NOMO-1 (cell line): ENCODE results near the gene SYDE1.
"Not testable (repeated sequence)": the region's sequence is repeated elsewhere in the genome, so short reads cannot be mapped to it uniquely, and the experiment has no call there.

Experiments used
- DNase-seq, 2 experiments: peaks; one replicate each; lab custom pipeline; 2025; ENCODE audit not compliant: unreplicated experiment in 2 of 2; lab: John Stamatoyannopoulos, UW

Gene SYDE1

GRCh38 chr19:15107061-15108010, at the start of gene SYDE1:
SYDE1 (plus strand) TSS chr19:15107401; CDS start chr19:15107434, 33 bp downstream.
- no peak for DNase-seq

GRCh38 chr19:15062036-15062435, 45.2 kb upstream of the SYDE1 start:
- DNase-seq = no peak

GRCh38 chr19:15070386-15070785, 36.8 kb upstream of the SYDE1 start:
- DNase-seq = not testable (repeated sequence)

- no peak for DNase-seq
Measured at GRCh38 chr19:15072930-15073647, 34.1 kb upstream of the SYDE1 start.

GRCh38 chr19:15074371-15074770, 32.8 kb upstream of the SYDE1 start:
- DNase-seq = no peak

GRCh38 chr19:15075806-15076205, 31.4 kb upstream of the SYDE1 start:
- no peak for DNase-seq

GRCh38 chr19:15080002-15080401, 27.2 kb upstream of the SYDE1 start:
- DNase-seq = not testable (repeated sequence)

- no peak for DNase-seq
Measured at GRCh38 chr19:15081911-15082310, 25.3 kb upstream of the SYDE1 start, which contains the start of gene OR1I1. OR1I1 (plus strand) TSS chr19:15082211; CDS start chr19:15087066, 4,855 bp downstream.

- no peak for DNase-seq
Measured at GRCh38 chr19:15087182-15087581, 20.0 kb upstream of the SYDE1 start.

- peak; percentile 55 to 60 for DNase-seq
Measured at GRCh38 chr19:15091918-15092753, 15.1 kb upstream of the SYDE1 start.

GRCh38 chr19:15093001-15093400, 14.2 kb upstream of the SYDE1 start:
- no peak for DNase-seq

- no peak for DNase-seq
Measured at GRCh38 chr19:15096223-15096622, 11.0 kb upstream of the SYDE1 start.

GRCh38 chr19:15097980-15098379, 9.2 kb upstream of the SYDE1 start:
- not testable (repeated sequence) for DNase-seq

- no peak for DNase-seq
Measured at GRCh38 chr19:15098460-15098859, 8.7 kb upstream of the SYDE1 start.

- no peak for DNase-seq
Measured at GRCh38 chr19:15099017-15099582, 8.1 kb upstream of the SYDE1 start.

GRCh38 chr19:15101479-15102082, 5.6 kb upstream of the SYDE1 start:
- DNase-seq = peak in 1 of 2 experiments; percentile 13

- no peak for DNase-seq
Measured at GRCh38 chr19:15104003-15104402, 3.2 kb upstream of the SYDE1 start.

GRCh38 chr19:15104411-15104810, 2.8 kb upstream of the SYDE1 start:
- no peak for DNase-seq

- DNase-seq = no peak
Measured at GRCh38 chr19:15105044-15105443, 2.2 kb upstream of the SYDE1 start.
